ENCODE data around the gene CTRL.
A peak's percentile ranks its signal among the peaks of the same experiment; 100 is the strongest.
"Not testable (repeated sequence)": the region's sequence is repeated elsewhere in the genome, so short reads cannot be mapped to it uniquely, and the experiment has no call there.

CTRL gene

DNA sequence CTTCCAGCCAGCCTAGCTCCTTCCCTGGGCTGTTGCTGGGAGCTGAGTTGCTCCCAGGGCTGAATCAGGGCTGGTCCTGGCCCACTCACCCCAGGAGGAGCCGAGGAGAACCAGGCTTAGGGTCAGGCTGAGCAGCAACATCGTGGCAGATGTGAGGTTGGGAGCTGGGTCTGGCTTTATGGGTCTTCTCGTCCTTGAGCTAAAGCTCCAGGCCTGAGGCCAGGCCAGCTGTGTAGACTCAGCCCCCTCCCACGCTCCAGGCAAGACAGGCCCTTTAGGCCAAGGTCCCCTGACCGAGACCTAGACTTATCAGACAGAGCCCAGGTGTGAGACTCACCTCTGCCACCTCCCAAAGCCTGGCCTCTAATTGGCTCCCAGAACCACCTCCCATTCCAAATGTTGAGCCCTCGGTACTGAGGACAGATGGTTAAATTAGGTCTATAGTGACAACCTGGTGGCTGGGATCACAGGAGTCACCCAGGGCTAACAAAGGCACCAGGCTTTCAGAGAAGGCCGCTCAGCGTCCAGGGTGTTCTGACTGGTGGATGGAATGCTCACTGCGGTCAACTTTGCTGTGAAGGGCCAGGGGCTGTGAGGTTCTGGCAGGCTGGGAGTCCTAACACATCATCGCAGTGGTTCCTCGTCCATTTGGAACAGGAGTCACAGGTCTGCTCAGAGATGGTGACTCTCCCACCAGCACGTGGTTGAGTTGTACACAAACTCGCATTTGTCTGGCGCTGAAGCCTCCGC is at the start of gene CTRL:
TSS of gene CTRL (minus strand) at position 151 of the 750 bp plus-strand sequence. CDS start at position 141, 10 bp downstream.
- Histone ChIP-seq H3K79me2 (ENCODE audit: control insufficient read depth, insufficient read depth, low read length, unreplicated experiment) (peaks cover 2% of the 10 kb centered on the region), H3K4me3 (ENCODE audit: low read depth, low read length) (no peak within 1 kb of the TSS), H3K27me3 (ENCODE audit: insufficient read depth, low read length) (no peaks in the 10 kb centered on the region), H3K4me1 (ENCODE audit: control insufficient read depth, insufficient read depth, low read length, unreplicated experiment) (peaks cover 10% of the 10 kb centered on the region), H2AFZ (ENCODE audit: low read length, unreplicated experiment) (no peak within 1 kb of the TSS), H3K36me3 (ENCODE audit: insufficient read depth, low read length) (no peaks in the 10 kb centered on the region), H3K27ac (ENCODE audit: low read depth, low read length) (no peak within 1 kb of the TSS)

DNA sequence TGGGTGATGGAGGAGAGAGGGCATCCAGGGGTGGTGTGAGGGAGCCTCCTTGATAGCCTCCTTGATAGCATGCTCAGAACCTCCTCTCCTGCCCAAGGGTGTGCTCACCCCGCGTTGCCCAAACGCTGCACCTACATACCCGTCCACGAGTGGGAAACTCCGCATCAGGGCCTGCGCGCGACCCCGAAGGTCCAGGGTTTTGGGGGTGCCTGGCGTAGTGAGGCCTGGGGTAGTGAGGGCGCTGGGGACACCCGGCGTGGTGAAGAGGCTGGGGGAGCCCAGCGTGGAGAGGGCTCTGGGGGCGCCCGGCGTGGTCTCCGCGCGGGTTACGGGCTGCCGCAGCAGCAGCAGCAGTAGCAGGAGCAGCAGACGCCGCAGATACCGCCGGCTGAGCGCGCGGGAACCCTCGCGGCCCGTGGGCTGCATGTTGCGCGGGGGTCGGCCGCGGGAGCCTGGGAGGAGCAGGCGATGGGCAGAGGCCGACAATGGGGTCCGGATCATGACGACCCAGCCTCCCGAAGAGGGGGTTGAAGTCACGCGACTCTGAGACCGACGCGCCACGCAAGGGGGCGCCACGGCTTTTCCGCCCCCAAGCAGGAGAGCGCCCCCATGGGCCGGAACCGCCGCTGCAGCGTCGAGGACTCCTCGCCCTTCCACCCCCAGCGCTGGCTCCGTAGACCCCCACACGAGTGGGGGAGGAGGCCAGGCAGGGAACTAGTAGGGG is 48.5 kb upstream of the CTRL start, which contains the start of gene DPEP3:
TSS of gene DPEP3 (minus strand) at position 545 of the 724 bp plus-strand sequence. CDS start at position 426, 119 bp downstream.
- no peaks in the 10 kb centered on the region for H3K36me3 ChIP-seq (ENCODE audit: insufficient read depth, low read length)
- no peak within 1 kb of the TSS for H3K27ac ChIP-seq (ENCODE audit: low read depth, low read length)
- peaks cover 11% of the 10 kb centered on the region; the same call in 1 of the 2 replicates for H3K27me3 ChIP-seq (ENCODE audit: insufficient read depth, low read length)
- H3K4me3 ChIP-seq (ENCODE audit: low read depth, low read length): no peak within 1 kb of the TSS
- no peak within 1 kb of the TSS for H2AFZ ChIP-seq (ENCODE audit: low read length, unreplicated experiment)
- no peaks in the 10 kb centered on the region for H3K4me1 ChIP-seq (ENCODE audit: control insufficient read depth, insufficient read depth, low read length, unreplicated experiment)
- no peaks in the 10 kb centered on the region for H3K79me2 ChIP-seq (ENCODE audit: control insufficient read depth, insufficient read depth, low read length, unreplicated experiment)

DNA sequence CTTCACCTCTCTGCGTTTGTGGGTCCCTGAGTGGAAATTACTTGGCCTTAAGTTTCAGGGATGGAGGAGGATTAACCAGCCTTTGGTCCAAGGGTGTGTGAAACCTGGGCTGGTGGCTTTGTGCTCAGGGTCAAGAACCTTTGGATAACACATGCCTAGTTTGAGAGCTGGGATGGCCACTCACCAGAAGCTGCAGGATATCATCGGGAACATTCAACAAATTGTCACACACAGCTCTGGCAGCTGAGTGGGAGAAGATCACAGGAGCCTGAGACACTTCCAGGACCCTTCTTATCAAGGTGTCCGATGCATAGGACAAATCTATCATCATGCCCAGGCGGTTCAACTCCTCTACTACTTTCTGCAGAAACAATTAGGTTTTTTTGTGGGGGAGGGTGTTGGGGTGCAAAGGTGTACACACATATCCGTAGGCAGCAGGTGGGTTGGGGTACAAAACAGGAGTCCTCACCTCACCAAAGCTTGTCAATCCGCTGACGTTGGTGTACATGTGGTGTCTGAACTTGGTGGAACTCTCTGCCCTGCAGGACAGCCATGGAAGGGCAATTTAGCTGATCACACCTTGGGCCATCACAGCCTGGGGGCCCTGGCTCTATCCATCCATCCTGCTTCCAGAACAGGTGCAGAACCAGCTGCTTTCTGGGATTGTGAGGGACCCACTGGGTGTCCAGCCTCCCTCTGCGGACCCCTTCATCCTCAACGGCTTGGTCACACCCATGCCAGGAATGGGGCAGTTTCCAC is 46.0 kb upstream of the CTRL start:
- Histone ChIP-seq H3K27ac (ENCODE audit: low read depth, low read length) (no peak overlapping the region), H3K27me3 (ENCODE audit: insufficient read depth, low read length) (peaks cover 11% of the 10 kb centered on the region; the same call in 1 of the 2 replicates), H3K4me3 (ENCODE audit: low read depth, low read length) (no peak overlapping the region), H3K4me1 (ENCODE audit: control insufficient read depth, insufficient read depth, low read length, unreplicated experiment) (no peaks in the 10 kb centered on the region), H3K36me3 (ENCODE audit: insufficient read depth, low read length) (no peaks in the 10 kb centered on the region), H2AFZ (ENCODE audit: low read length, unreplicated experiment) (no peak overlapping the region), H3K79me2 (ENCODE audit: control insufficient read depth, insufficient read depth, low read length, unreplicated experiment) (no peaks in the 10 kb centered on the region)

DNA sequence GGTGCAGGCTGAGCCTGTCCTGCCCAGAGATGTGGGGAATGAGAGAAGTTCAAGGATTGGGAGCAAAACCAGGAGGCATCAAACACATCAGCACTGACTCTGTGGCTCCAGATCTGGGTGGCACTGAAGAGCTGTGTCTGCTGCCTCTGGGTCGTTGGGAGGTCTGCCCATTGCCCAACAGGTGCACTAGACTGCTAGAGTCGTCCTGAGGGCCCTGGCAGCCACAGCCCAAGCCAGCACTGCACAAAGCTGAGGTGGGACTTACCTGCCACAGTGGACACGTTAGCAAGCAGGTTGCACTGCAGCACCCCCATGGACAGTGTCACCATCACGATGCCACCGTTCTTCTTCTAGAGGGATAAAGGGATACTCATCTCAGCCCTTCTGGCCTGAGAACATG is 45.3 kb upstream of the CTRL start:
- Histone ChIP-seq H3K79me2 (ENCODE audit: control insufficient read depth, insufficient read depth, low read length, unreplicated experiment) (no peaks in the 10 kb centered on the region), H3K36me3 (ENCODE audit: insufficient read depth, low read length) (no peaks in the 10 kb centered on the region), H3K4me1 (ENCODE audit: control insufficient read depth, insufficient read depth, low read length, unreplicated experiment) (no peaks in the 10 kb centered on the region), H3K27ac (ENCODE audit: low read depth, low read length) (no peak overlapping the region), H3K4me3 (ENCODE audit: low read depth, low read length) (no peak overlapping the region), H2AFZ (ENCODE audit: low read length, unreplicated experiment) (no peak overlapping the region), H3K27me3 (ENCODE audit: insufficient read depth, low read length) (peaks cover 11% of the 10 kb centered on the region; the same call in 1 of the 2 replicates)

DNA sequence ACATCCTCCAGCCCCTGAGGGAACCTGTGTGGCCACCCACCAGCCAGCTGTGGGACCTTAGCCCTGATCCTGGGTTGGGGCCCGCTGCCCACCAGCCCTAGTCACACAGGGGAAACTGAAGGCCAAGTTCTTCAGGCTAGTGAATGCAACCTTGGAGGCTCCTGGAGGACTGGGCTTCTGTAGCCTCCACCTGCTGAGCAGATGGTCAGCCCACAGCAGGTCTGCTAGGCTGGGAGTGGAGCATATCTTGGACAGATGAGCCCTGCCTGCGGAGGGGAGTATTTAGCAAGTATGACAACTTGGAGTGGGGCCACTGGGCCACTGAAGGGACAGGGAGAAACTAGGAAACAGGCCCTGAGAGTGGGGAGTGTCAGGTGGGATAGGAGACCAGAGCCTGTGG is 44.5 kb upstream of the CTRL start:
- Histone ChIP-seq H3K27ac (ENCODE audit: low read depth, low read length) (no peak overlapping the region), H3K4me3 (ENCODE audit: low read depth, low read length) (no peak overlapping the region), H3K79me2 (ENCODE audit: control insufficient read depth, insufficient read depth, low read length, unreplicated experiment) (no peaks in the 10 kb centered on the region), H3K27me3 (ENCODE audit: insufficient read depth, low read length) (peaks cover 11% of the 10 kb centered on the region; the same call in 1 of the 2 replicates), H3K36me3 (ENCODE audit: insufficient read depth, low read length) (no peaks in the 10 kb centered on the region), H3K4me1 (ENCODE audit: control insufficient read depth, insufficient read depth, low read length, unreplicated experiment) (no peaks in the 10 kb centered on the region), H2AFZ (ENCODE audit: low read length, unreplicated experiment) (no peak overlapping the region)

DNA sequence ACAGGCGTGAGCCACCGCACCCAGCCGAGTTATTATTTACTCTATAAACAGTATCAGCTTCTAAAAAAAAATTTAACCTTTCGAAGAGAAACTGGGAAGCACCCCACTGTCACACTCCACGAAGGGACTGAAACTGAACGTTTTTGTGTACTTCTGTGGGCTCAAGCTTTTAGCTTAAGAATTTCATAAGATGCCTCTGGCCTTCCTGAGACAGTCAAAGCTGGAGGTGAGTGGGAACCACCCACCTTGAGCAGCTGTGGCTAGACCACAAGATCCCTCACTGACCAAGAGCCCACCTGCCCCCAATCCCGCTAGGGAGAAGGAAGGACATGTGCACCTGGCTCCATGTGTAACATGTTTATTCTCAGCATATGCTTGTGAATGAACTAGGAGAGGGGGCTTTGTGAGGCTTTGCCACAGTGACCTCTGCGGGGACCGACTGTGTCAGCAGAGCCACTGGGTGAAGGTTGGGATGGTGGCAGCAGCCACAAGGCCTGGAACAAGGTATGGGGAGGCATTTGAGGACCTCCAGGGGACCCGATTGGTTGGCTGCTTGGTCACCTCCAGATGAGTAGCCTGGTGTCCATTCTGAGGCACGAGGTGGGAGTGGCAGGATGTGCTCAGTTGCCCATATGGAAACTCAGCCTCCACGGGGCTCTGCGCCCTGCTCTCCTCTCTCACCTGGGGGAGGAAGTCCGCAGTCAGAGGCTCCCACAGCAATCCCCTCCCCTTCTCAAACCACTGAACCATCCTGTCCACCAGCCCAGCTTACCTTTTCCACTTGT is 43.9 kb upstream of the CTRL start:
- H3K4me3 ChIP-seq (ENCODE audit: low read depth, low read length): no peak overlapping the region
- peaks cover 11% of the 10 kb centered on the region; the same call in 1 of the 2 replicates for H3K27me3 ChIP-seq (ENCODE audit: insufficient read depth, low read length)
- H2AFZ ChIP-seq (ENCODE audit: low read length, unreplicated experiment): no peak overlapping the region
- H3K4me1 ChIP-seq (ENCODE audit: control insufficient read depth, insufficient read depth, low read length, unreplicated experiment): no peaks in the 10 kb centered on the region
- no peak overlapping the region for H3K27ac ChIP-seq (ENCODE audit: low read depth, low read length)
- no peaks in the 10 kb centered on the region for H3K36me3 ChIP-seq (ENCODE audit: insufficient read depth, low read length)
- H3K79me2 ChIP-seq (ENCODE audit: control insufficient read depth, insufficient read depth, low read length, unreplicated experiment): no peaks in the 10 kb centered on the region

DNA sequence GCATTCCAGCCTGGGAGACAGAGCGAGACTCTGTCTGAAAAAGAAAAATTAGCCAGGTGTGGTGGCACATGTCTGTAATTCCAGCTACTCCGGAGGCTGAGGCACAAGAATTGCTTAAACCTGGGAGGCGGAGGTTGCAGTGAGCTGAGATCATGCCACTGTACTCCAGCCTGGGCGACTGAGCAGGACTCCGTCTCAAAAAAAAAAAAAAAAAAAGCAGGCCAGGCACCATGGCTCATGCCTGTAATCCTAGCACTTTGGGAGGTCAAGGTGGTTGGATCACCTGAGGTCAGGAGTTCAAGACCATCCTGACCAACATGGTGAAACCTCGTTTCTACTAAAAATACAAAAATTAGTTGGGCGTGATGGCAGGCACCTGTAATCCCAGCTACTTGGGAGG is 40.6 kb upstream of the CTRL start:
- not testable (repeated sequence) for H3K4me3 ChIP-seq (ENCODE audit: low read depth, low read length); H2AFZ ChIP-seq (ENCODE audit: low read length, unreplicated experiment); H3K4me1 ChIP-seq (ENCODE audit: control insufficient read depth, insufficient read depth, low read length, unreplicated experiment); H3K27ac ChIP-seq (ENCODE audit: low read depth, low read length); H3K27me3 ChIP-seq (ENCODE audit: insufficient read depth, low read length); H3K36me3 ChIP-seq (ENCODE audit: insufficient read depth, low read length)
- peaks cover 10% of the 10 kb centered on the region for H3K79me2 ChIP-seq (ENCODE audit: control insufficient read depth, insufficient read depth, low read length, unreplicated experiment)

DNA sequence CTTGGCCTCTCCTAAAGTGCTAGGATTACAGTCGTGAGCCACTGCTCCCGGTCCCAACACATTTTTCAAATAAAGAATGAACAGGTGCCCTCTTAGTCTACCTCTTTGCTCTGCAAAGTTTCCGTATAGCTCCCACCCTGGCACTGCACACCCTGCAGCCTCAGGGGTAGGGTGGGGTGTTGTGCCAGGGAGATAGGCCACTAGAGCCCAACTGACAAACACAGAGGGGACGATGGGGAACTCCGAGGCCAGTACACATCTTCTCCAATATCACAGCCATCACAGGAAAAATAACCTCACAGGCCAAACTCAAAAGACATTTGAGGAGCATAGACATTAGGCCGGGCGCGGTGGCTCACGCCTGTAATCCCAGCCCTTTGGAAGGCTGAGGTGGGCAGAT is 39.4 kb upstream of the CTRL start:
- no peak overlapping the region for H3K27ac ChIP-seq (ENCODE audit: low read depth, low read length)
- H3K4me3 ChIP-seq (ENCODE audit: low read depth, low read length): no peak overlapping the region
- H3K4me1 ChIP-seq (ENCODE audit: control insufficient read depth, insufficient read depth, low read length, unreplicated experiment): peaks cover 10% of the 10 kb centered on the region
- H2AFZ ChIP-seq (ENCODE audit: low read length, unreplicated experiment): no peak overlapping the region
- no peaks in the 10 kb centered on the region for H3K36me3 ChIP-seq (ENCODE audit: insufficient read depth, low read length)
- H3K79me2 ChIP-seq (ENCODE audit: control insufficient read depth, insufficient read depth, low read length, unreplicated experiment): peaks cover 22% of the 10 kb centered on the region
- no peaks in the 10 kb centered on the region for H3K27me3 ChIP-seq (ENCODE audit: insufficient read depth, low read length)

DNA sequence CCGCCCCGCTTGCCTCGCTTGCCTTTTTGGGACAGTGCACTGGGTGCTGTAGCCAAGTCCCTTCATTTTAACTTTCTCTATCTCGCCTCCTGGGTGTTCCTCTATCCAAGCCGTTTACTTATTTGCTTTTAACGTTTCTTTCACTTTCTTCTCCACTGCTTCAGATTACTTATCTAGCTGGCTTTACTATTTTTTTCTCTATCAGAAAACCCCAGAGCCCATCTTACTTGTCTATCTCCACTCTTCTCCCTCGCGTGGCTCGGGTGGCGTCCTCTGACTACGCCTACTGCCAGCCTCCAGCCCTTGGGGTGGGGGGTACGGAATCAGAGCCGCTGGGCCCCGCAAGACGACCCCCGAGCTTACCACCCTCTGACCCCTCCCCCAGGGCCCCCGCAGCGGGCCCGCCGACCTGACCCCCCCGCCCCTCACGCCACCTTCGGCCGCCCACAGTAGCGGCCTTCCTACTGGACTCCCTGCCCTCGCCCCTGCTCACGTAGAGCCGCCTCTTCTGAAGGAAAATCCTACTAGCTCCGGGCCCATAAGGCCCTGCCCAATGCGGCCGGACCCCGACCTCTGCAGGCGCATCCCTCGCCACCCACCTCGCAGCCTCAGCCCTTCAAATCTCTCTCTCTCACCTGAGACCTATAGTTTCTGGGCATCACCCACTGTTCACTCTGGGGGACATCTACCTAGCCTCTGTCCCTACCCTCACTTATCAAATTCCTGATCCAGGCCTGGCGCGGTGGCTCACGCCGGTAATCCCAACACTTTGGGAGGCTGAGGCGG is 37.8 kb upstream of the CTRL start:
- H3K27ac ChIP-seq (ENCODE audit: low read depth, low read length): no peak overlapping the region
- peaks cover 39% of the 10 kb centered on the region for H3K79me2 ChIP-seq (ENCODE audit: control insufficient read depth, insufficient read depth, low read length, unreplicated experiment)
- no peaks in the 10 kb centered on the region for H3K27me3 ChIP-seq (ENCODE audit: insufficient read depth, low read length)
- H3K4me1 ChIP-seq (ENCODE audit: control insufficient read depth, insufficient read depth, low read length, unreplicated experiment): peaks cover 26% of the 10 kb centered on the region
- H3K4me3 ChIP-seq (ENCODE audit: low read depth, low read length): peak overlapping the region; percentile 88
- no peaks in the 10 kb centered on the region; the same call in 1 of the 2 replicates for H3K36me3 ChIP-seq (ENCODE audit: insufficient read depth, low read length)
- H2AFZ ChIP-seq (ENCODE audit: low read length, unreplicated experiment): peak overlapping the region; percentile 95

All from ACC112 (cell line).